Loucy (cell line): ENCODE data around the gene SETBP1.

ENCODE experiments used
- CTCF ChIP-seq: fragments of 200-600 bp; sonication (generic); conservative IDR thresholded peaks from 2 replicates; pipeline ENCODE4 v1.5.1; 2014; ENCODE audit warnings: mild to moderate bottlenecking, antibody characterized with exemption, low read length
- EZH2phosphoT487 ChIP-seq: fragments of 200-600 bp; IDR thresholded peaks from 2 replicates; pipeline ENCODE4 v1.6.1; 2018; ENCODE audit warnings: antibody characterized with exemption, mild to moderate bottlenecking, moderate library complexity, borderline replicate concordance

DNA sequence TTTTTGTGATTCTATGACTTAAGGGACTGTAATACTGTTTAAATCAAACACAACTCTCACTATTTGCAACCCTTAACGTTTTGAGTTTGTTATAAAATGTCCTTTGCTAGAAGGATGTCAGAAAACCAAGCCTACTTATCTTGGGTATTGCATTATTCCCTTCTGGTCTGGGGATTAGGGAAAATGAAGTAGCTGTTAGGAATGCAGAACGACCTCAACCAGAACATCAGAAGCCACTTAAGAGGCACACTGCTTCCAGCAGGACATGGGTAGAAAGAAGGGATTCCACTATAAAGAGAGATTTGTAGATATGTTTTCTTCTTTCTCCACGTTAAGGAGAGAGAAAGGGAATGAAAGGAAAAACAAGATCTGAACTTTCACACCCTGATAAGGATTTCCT lies 101.2 kb downstream of the SETBP1 start:
- TF ChIP-seq CTCF (no peak), EZH2phosphoT487 (no peak)
